Measurements from ENCODE around the gene PLCB4. TPM values are rescaled to one million over a fixed set of nuclear protein-coding genes. Genes with fewer than 3 reads are reported as not detected.

Gene PLCB4
- total RNA-seq, 4 donors from 2014 or later = 6.3 to 24.5 (median 10.4) TPM

DNA sequence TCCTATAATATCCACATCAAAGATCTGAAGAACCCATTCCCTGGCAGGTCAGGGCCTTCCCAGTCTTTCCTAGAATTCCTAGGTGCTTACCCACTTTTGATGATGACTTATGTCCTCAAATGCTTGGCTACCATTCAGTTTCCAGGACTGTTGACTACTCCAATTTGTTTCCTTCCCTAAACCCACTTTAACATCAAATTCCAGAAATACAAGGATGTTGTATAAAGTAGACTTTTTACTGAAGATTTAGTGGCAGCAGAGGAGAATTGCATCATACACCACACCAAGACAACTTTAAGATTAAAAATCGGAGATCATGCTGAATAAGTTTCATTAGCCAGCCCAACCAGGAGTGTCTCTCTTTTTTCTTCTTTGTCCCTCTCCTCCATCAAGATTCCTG lies 242.2 kb downstream of the PLCB4 start:
- Histone ChIP-seq H3K4me3 (no peak overlapping the region), H3K4me1 (peaks cover 2% of the 10 kb centered on the region), H3K27ac (no peak overlapping the region), H3K27me3 (no peaks in the 10 kb centered on the region), H3K36me3 (no peaks in the 10 kb centered on the region), H3K9me3 (no peaks in the 10 kb centered on the region)
- TF ChIP-seq, protein P1, sequence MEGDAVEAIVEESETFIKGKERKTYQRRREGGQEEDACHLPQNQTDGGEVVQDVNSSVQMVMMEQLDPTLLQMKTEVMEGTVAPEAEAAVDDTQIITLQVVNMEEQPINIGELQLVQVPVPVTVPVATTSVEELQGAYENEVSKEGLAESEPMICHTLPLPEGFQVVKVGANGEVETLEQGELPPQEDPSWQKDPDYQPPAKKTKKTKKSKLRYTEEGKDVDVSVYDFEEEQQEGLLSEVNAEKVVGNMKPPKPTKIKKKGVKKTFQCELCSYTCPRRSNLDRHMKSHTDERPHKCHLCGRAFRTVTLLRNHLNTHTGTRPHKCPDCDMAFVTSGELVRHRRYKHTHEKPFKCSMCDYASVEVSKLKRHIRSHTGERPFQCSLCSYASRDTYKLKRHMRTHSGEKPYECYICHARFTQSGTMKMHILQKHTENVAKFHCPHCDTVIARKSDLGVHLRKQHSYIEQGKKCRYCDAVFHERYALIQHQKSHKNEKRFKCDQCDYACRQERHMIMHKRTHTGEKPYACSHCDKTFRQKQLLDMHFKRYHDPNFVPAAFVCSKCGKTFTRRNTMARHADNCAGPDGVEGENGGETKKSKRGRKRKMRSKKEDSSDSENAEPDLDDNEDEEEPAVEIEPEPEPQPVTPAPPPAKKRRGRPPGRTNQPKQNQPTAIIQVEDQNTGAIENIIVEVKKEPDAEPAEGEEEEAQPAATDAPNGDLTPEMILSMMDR (IDR thresholded peaks at IDR 0.05) = no peak
- TF ChIP-seq POLR2A (IDR thresholded peaks at IDR 0.05) = no peak
- no peak for TF ChIP-seq EP300 (IDR thresholded peaks at IDR 0.05)
- no peak for TF ChIP-seq POLR2AphosphoS5 (IDR thresholded peaks at IDR 0.05)
- 81% methylated on average over 1 of the region's 1 CpG for WGBS
- no peak for DNase-seq (ENCODE audit: low spot score in 2 of 2)

DNA sequence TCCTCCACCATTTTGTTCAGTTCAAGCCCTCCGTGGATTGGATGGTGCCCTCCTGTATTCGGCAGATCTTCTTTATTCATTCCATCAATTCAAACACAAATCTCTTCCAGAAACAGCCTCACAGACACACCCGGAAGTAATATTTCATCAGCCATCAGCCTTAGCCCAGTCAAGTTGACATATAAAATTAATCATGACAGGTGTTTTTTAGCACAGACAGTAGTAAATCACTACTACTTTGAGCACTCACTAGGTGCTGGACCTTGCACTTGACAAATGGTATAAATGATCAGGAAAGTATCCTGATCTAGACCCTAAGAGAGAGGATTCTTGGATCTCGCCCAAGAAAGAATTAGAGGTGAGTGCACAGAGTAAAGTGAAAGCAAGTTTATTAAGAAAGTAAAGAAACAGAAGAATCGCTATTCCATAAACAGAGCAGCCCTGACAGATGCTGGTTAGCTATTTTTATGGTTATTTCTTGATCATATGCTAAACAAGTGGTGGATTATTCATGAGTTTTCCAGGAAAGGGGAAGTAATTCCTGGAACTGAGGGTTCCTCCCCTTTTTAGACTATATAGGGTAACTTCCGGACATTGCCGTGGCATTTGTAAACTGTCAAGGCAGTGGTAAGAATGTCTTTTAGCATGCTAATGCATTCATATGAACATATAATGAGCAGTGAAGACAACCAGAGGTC lies 250.9 kb downstream of the PLCB4 start:
- no peak for DNase-seq (ENCODE audit: low spot score in 2 of 2)
- Histone ChIP-seq H3K4me1 (peaks cover 6% of the 10 kb centered on the region), H3K9me3 (no peaks in the 10 kb centered on the region), H3K27ac (no peak overlapping the region), H3K4me3 (no peak overlapping the region), H3K36me3 (no peaks in the 10 kb centered on the region), H3K27me3 (no peaks in the 10 kb centered on the region)
- WGBS = 51% methylated on average over 7 of the region's 7 CpGs
- TF ChIP-seq POLR2AphosphoS5 (IDR thresholded peaks at IDR 0.05) (no peak), EP300 (IDR thresholded peaks at IDR 0.05) (no peak), POLR2A (IDR thresholded peaks at IDR 0.05) (no peak)

DNA sequence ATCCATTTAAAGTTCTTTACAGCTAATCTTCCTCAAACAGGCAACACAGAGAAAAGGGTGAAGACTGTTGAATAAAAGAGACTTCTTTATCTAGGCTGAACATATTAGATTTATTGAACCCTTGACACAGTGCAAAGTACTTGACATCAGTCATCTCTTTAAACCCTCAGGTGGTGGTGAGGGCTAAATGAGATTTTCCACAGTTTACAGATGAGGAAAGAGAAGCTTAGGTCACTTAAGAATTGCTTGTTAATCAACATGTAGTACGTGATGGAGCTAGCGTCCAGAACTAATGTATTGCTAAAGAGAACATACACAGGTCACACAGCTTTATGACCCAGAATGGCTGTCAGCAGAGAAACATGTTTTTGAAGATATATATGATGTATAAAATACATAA lies 252.1 kb downstream of the PLCB4 start:
- Histone ChIP-seq H3K27me3 (no peaks in the 10 kb centered on the region), H3K9me3 (no peaks in the 10 kb centered on the region), H3K4me1 (peaks cover 6% of the 10 kb centered on the region), H3K4me3 (no peak overlapping the region), H3K27ac (no peak overlapping the region), H3K36me3 (no peaks in the 10 kb centered on the region)
- DNase-seq (ENCODE audit: low spot score in 2 of 2) = no peak
- 89% methylated on average over 2 of the region's 2 CpGs for WGBS
- no peak for TF ChIP-seq POLR2AphosphoS5 (IDR thresholded peaks at IDR 0.05)
- TF ChIP-seq, protein P1 (IDR thresholded peaks at IDR 0.05) = no peak

DNA sequence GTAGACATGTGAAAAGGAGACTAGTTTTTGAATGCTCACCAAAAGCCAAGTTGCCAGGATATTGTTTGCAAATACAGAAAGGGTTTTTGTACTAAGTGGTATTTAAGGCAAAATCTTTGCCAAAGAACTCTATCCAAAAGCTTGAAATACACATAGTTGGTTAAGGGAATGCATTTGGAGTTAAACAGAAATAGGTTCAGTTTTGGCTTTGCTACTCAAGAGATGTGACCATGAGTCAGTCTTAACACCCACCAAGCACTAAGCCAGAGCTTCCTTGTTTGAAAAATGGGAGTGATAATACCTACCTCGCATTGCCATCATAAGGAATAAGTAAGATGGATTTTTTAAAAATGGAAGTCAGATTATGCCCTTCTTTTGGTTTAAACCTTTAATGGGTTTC lies 253.8 kb downstream of the PLCB4 start:
- Histone ChIP-seq H3K36me3 (no peaks in the 10 kb centered on the region), H3K27ac (no peak overlapping the region), H3K27me3 (no peaks in the 10 kb centered on the region), H3K4me3 (no peak overlapping the region), H3K9me3 (no peaks in the 10 kb centered on the region), H3K4me1 (peaks cover 6% of the 10 kb centered on the region)
- WGBS = 89% methylated on average over 1 of the region's 1 CpG
- TF ChIP-seq EP300 (IDR thresholded peaks at IDR 0.05) = no peak
- no peak for TF ChIP-seq POLR2AphosphoS5 (IDR thresholded peaks at IDR 0.05)
- TF ChIP-seq, protein P1 (IDR thresholded peaks at IDR 0.05) = no peak
- no peak for TF ChIP-seq POLR2A (IDR thresholded peaks at IDR 0.05)
- no peak for DNase-seq (ENCODE audit: low spot score in 2 of 2)

DNA sequence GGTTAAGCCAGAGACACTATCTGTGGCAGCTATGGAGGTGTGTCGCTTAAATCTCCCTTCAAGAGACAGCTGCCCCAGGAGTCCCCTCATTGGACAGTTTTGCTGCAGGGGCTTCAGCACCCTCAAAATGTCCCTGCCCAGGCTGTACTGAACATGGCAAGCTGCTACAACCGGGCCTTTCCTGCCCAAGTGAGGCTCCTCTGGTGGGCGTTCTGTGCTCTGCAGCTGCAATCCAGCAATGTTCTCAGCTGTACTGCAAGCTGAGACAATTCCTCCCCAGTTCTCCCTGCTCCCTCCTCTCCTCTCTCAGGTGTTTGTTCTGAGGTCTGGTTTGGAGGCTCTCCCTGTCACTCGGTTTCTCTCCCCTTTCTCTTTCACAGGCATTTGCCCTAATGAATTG lies 254.7 kb downstream of the PLCB4 start:
- no peak overlapping the region for H3K27ac ChIP-seq
- no peak overlapping the region for H3K4me3 ChIP-seq
- WGBS = 61% methylated on average over 4 of the region's 4 CpGs
- TF ChIP-seq, protein P1 (IDR thresholded peaks at IDR 0.05) = no peak
- TF ChIP-seq POLR2A (IDR thresholded peaks at IDR 0.05) (no peak), EP300 (IDR thresholded peaks at IDR 0.05) (no peak), POLR2AphosphoS5 (IDR thresholded peaks at IDR 0.05) (no peak)
- H3K9me3 ChIP-seq = no peaks in the 10 kb centered on the region
- H3K4me1 ChIP-seq = peaks cover 6% of the 10 kb centered on the region
- H3K36me3 ChIP-seq = no peaks in the 10 kb centered on the region
- no peaks in the 10 kb centered on the region for H3K27me3 ChIP-seq
- no peak for DNase-seq (ENCODE audit: low spot score in 2 of 2)
